ENCODE data around the gene GRIA4.

DNA sequence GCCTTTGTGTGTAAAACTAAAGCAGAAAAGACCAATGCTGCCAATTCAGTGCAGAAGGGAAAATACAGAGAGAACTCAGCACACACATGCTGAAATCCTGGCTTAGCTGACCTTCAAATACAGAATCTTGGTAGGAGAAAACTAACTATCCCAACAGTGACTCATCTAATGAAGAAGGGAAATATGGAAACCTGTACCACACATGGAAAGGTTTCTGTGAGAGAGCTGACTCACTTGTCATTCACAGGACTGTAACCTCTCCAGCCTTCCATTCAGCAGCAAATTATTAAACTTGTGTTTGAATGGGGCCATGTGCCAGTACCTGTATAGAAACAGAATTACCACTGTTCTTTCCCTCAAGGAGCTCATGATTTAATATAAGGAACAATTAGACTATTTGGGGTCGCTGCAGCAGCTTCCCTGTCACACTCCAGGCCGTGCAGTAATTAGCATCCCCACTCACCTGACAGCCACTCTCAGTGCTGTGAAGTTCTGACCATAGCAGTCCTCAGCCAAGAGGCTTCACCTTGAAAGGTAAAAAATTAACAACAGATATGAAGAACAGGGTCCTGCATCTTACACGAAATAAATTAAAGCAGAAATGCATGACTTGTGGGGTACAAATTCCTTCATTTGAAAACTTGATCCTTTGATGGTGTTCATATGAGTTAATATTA is 358.3 kb downstream of the GRIA4 start:
- TF ChIP-seq POLR2A (IDR thresholded peaks at IDR 0.05; ENCODE audit: low read length) (no peak), GATA1 (IDR thresholded peaks at IDR 0.05; ENCODE audit: low read depth, low read length) (no peak)

Measured in erythroblast (primary cell).